RWPE2 (cell line): Measurements from ENCODE around the gene EN2.
A peak's percentile ranks its signal among the peaks of the same experiment; 100 is the strongest.
"Not testable (repeated sequence)": the region's sequence is repeated elsewhere in the genome, so short reads cannot be mapped to it uniquely, and the experiment has no call there.

ENCODE experiments used
- ATAC-seq: fragments of 200-7000 bp; cut with Tn5 transposase; 3 replicates; pipeline ENCODE4 v1.9.1; 2021; ENCODE audit warnings: low read depth
- DNase-seq: peaks from one replicate; pipeline ENCODE4 v3.0.0-alpha.2; 2020; ENCODE audit warnings: low spot score
- H3K27ac ChIP-seq: fragments of 450-650 bp; 2 replicates; pipeline ENCODE4 v1.5.1; 2017; ENCODE audit warnings: mild to moderate bottlenecking; ENCODE audit not compliant: poor library complexity, severe bottlenecking
- H3K27me3 ChIP-seq: fragments of 250-450 bp; sonication (Bioruptor Pico); 2 replicates; pipeline ENCODE4 v1.5.1; 2021; ENCODE audit warnings: mild to moderate bottlenecking, moderate library complexity; ENCODE audit not compliant: insufficient read depth, poor library complexity, severe bottlenecking
- H3K36me3 ChIP-seq: fragments of 250-450 bp; sonication (Bioruptor Pico); 2 replicates; pipeline ENCODE4 v1.5.1; 2020; ENCODE audit warnings: low read depth, mild to moderate bottlenecking, moderate library complexity
- H3K4me1 ChIP-seq: fragments of 250-450 bp; sonication (Bioruptor Pico); 2 replicates; pipeline ENCODE4 v1.5.1; 2021; ENCODE audit warnings: mild to moderate bottlenecking, moderate library complexity; ENCODE audit not compliant: insufficient read depth, poor library complexity, severe bottlenecking
- H3K4me3 ChIP-seq: fragments of 250-450 bp; sonication (Bioruptor Pico); 2 replicates; pipeline ENCODE4 v1.5.1; 2021; ENCODE audit warnings: mild to moderate bottlenecking, moderate library complexity; ENCODE audit not compliant: severe bottlenecking
- H3K9me3 ChIP-seq: fragments of 250-450 bp; sonication (Bioruptor Pico); 2 replicates; pipeline ENCODE4 v1.5.1; 2021; ENCODE audit warnings: mild to moderate bottlenecking, moderate library complexity; ENCODE audit not compliant: severe bottlenecking
- CTCF ChIP-seq: fragments of 450-650 bp; IDR thresholded peaks from one replicate; pipeline ENCODE4 v1.5.1; 2017; ENCODE audit warnings: mild to moderate bottlenecking, moderate library complexity; ENCODE audit not compliant: poor library complexity, severe bottlenecking

Gene EN2

GRCh38 chr7:155444746-155445145 is 13.2 kb upstream of the EN2 start:
- Histone ChIP-seq H3K36me3 (no peaks in the 10 kb centered on the region), H3K4me3 (no peak overlapping the region), H3K27me3 (peaks cover 88% of the 10 kb centered on the region), H3K27ac (no peak overlapping the region), H3K4me1 (no peaks in the 10 kb centered on the region), H3K9me3 (no peaks in the 10 kb centered on the region)
- DNase-seq (no peak), ATAC-seq (no peak)
- no peak for TF ChIP-seq CTCF

GRCh38 chr7:155445606-155446005 is 12.3 kb upstream of the EN2 start:
- not testable (repeated sequence) for H3K36me3 ChIP-seq, H3K27ac ChIP-seq, H3K4me1 ChIP-seq, ATAC-seq, DNase-seq, H3K9me3 ChIP-seq, H3K4me3 ChIP-seq
- H3K27me3 ChIP-seq, result peaks cover 88% of the 10 kb centered on the region

DNA sequence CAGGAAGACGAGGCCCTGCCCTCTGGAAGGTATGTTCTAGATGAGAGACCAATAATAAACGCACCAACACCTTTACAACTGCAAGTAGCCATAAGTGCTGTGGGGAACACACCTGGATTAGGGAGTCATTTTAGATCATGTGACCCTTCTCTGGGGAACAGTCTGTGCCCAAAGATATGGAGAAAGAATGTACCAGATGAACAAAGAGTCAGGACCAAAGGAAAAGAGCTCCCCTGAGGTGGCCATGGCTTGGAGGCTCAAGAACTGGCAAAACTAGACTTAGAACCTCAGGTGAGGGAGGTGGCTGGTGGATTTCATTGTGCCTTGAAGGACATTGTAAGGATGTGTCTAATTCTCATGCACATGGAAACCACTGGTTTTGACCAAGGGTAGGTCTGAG is 10.3 kb upstream of the EN2 start:
- TF ChIP-seq CTCF, result no peak
- no peak for ATAC-seq
- H3K36me3 ChIP-seq, result no peaks in the 10 kb centered on the region
- no peak overlapping the region for H3K27ac ChIP-seq
- H3K9me3 ChIP-seq, result no peaks in the 10 kb centered on the region
- no peaks in the 10 kb centered on the region for H3K4me1 ChIP-seq
- peaks cover 88% of the 10 kb centered on the region for H3K27me3 ChIP-seq
- DNase-seq, result no peak
- H3K4me3 ChIP-seq, result no peak overlapping the region

GRCh38 chr7:155448632-155449007 is 9.3 kb upstream of the EN2 start:
- Histone ChIP-seq H3K27me3 (peaks cover 88% of the 10 kb centered on the region), H3K4me3 (no peak overlapping the region), H3K36me3 (no peaks in the 10 kb centered on the region), H3K9me3 (no peaks in the 10 kb centered on the region), H3K4me1 (no peaks in the 10 kb centered on the region), H3K27ac (no peak overlapping the region)
- peak; percentile 45; the same call in 2 of the 3 replicates for ATAC-seq
- no peak for DNase-seq
- TF ChIP-seq CTCF, result no peak

- DNase-seq, result no peak
- ATAC-seq, result no peak
Measured at GRCh38 chr7:155449008-155449868, 8.7 kb upstream of the EN2 start.

More at GRCh38 chr7:155449008-155449868, 8.7 kb upstream of the EN2 start:
- Histone ChIP-seq H3K4me1 (no peaks in the 10 kb centered on the region), H3K36me3 (no peaks in the 10 kb centered on the region), H3K4me3 (no peak overlapping the region), H3K27ac (no peak overlapping the region), H3K27me3 (peaks cover 88% of the 10 kb centered on the region), H3K9me3 (no peaks in the 10 kb centered on the region)
- no peak for TF ChIP-seq CTCF
